Large intestine (tissue), 3 donors: ENCODE measurements around the gene MGAT4A. TPM values are rescaled to one million over a fixed set of nuclear protein-coding genes. Genes with fewer than 3 reads are reported as not detected.

Source experiments
- DNase-seq, 2 donors: peaks; one replicate each; pipeline versions ENCODE4 v3.0.0 to v3.0.0-alpha.2; 2013
- H3K27ac ChIP-seq: one replicate; pipeline ENCODE4 v1.5.1; 2013; ENCODE audit warnings: low read length
- H3K27me3 ChIP-seq: 2 replicates; pipeline ENCODE4 v1.6.1; 2013; ENCODE audit warnings: low read length; ENCODE audit not compliant: control insufficient read depth, insufficient read depth
- H3K36me3 ChIP-seq: 2 replicates; pipeline ENCODE4 v1.6.1; 2013; ENCODE audit warnings: low read length; ENCODE audit not compliant: control insufficient read depth, insufficient read depth
- H3K4me1 ChIP-seq: one replicate; pipeline ENCODE4 v1.6.1; 2013; ENCODE audit warnings: low read length; ENCODE audit not compliant: control insufficient read depth, insufficient read depth
- H3K4me3 ChIP-seq: one replicate; pipeline ENCODE4 v1.5.1; 2013; ENCODE audit warnings: low read length
- H3K9me3 ChIP-seq: one replicate; pipeline ENCODE4 v1.6.1; 2013; ENCODE audit warnings: mild to moderate bottlenecking, low read depth, low read length, moderate library complexity; ENCODE audit not compliant: control insufficient read depth
- WGBS: methylation state at CpG from one replicate; pipeline ENCODE4 v1.1.5; 2013; ENCODE audit warnings: low lambda C conversion rate; ENCODE audit not compliant: insufficient coverage; 5-methylcytosine and 5-hydroxymethylcytosine counted together
- polyA plus RNA-seq: library from polyadenylated mRNA; unstranded; fragments of 120-200 nt; gene quantifications from one replicate; pipeline ENCODE4 v1.2.1, GENCODE V29; 2013

The MGAT4A gene
- polyA plus RNA-seq, 1 donor, result 37.5 TPM

GRCh38 chr2:98773169-98773568, 42.2 kb upstream of the MGAT4A start:
- peaks cover 3% of the 10 kb centered on the region for H3K4me1 ChIP-seq
- WGBS, result no CpG with 5 or more reads among the region's 5 CpGs
- H3K27me3 ChIP-seq, result no peaks in the 10 kb centered on the region
- no peak overlapping the region for H3K27ac ChIP-seq
- DNase-seq, result no peak
- no peaks in the 10 kb centered on the region for H3K36me3 ChIP-seq
- no peak overlapping the region for H3K4me3 ChIP-seq
- H3K9me3 ChIP-seq, result peaks cover 2% of the 10 kb centered on the region

- 96% methylated on average over 4 of the region's 8 CpGs for WGBS
- peaks cover 3% of the 10 kb centered on the region for H3K4me1 ChIP-seq
- no peaks in the 10 kb centered on the region for H3K27me3 ChIP-seq
- peaks cover 2% of the 10 kb centered on the region for H3K9me3 ChIP-seq
- H3K36me3 ChIP-seq, result no peaks in the 10 kb centered on the region
- no peak overlapping the region for H3K4me3 ChIP-seq
- DNase-seq, result no peak
- no peak overlapping the region for H3K27ac ChIP-seq
Observed at GRCh38 chr2:98772536-98772935, 41.6 kb upstream of the MGAT4A start.

- DNase-seq, result no peak
- no peaks in the 10 kb centered on the region for H3K27me3 ChIP-seq
- H3K9me3 ChIP-seq, result peaks cover 2% of the 10 kb centered on the region
- H3K36me3 ChIP-seq, result no peaks in the 10 kb centered on the region
- WGBS, result 87% methylated on average over 3 of the region's 17 CpGs
- peaks cover 7% of the 10 kb centered on the region for H3K4me1 ChIP-seq
- no peak overlapping the region for H3K4me3 ChIP-seq
- H3K27ac ChIP-seq, result peak overlapping the region; percentile 4
Observed at GRCh38 chr2:98771721-98772524, 41.0 kb upstream of the MGAT4A start.

GRCh38 chr2:98771264-98771663, 40.3 kb upstream of the MGAT4A start:
- Histone ChIP-seq H3K36me3 (no peaks in the 10 kb centered on the region), H3K4me3 (no peak overlapping the region), H3K27me3 (no peaks in the 10 kb centered on the region), H3K27ac (no peak overlapping the region), H3K9me3 (peaks cover 2% of the 10 kb centered on the region), H3K4me1 (peaks cover 9% of the 10 kb centered on the region)
- WGBS, result no CpG with 5 or more reads among the region's 2 CpGs
- DNase-seq, result no peak

GRCh38 chr2:98769784-98770183, 38.9 kb upstream of the MGAT4A start:
- H3K4me3 ChIP-seq, result no peak overlapping the region
- H3K36me3 ChIP-seq, result no peaks in the 10 kb centered on the region
- H3K27ac ChIP-seq, result no peak overlapping the region
- H3K27me3 ChIP-seq, result no peaks in the 10 kb centered on the region
- peaks cover 14% of the 10 kb centered on the region for H3K4me1 ChIP-seq
- DNase-seq, result no peak
- peaks cover 2% of the 10 kb centered on the region for H3K9me3 ChIP-seq
- no CpG with 5 or more reads among the region's 14 CpGs for WGBS

GRCh38 chr2:98769114-98769476, 38.2 kb upstream of the MGAT4A start:
- no peak overlapping the region for H3K27ac ChIP-seq
- H3K36me3 ChIP-seq, result no peaks in the 10 kb centered on the region

GRCh38 chr2:98768384-98769113, 37.6 kb upstream of the MGAT4A start:
- Histone ChIP-seq H3K36me3 (no peaks in the 10 kb centered on the region), H3K4me3 (no peak overlapping the region), H3K9me3 (peaks cover 2% of the 10 kb centered on the region), H3K27ac (no peak overlapping the region), H3K27me3 (no peaks in the 10 kb centered on the region), H3K4me1 (peaks cover 14% of the 10 kb centered on the region)
- DNase-seq, result no peak
- WGBS, result no CpG with 5 or more reads among the region's 7 CpGs

More at GRCh38 chr2:98769114-98769476, 38.2 kb upstream of the MGAT4A start:
- no peak for DNase-seq
- H3K9me3 ChIP-seq, result peaks cover 2% of the 10 kb centered on the region
- no CpG with 5 or more reads among the region's 6 CpGs for WGBS
- no peak overlapping the region for H3K4me3 ChIP-seq
- no peaks in the 10 kb centered on the region for H3K27me3 ChIP-seq
- H3K4me1 ChIP-seq, result peaks cover 14% of the 10 kb centered on the region

GRCh38 chr2:98764499-98764898, 33.6 kb upstream of the MGAT4A start:
- no CpG with 5 or more reads among the region's 4 CpGs for WGBS
- no peak overlapping the region for H3K27ac ChIP-seq

GRCh38 chr2:98763209-98763951, 32.4 kb upstream of the MGAT4A start:
- Histone ChIP-seq H3K36me3 (no peaks in the 10 kb centered on the region), H3K4me3 (no peak overlapping the region), H3K27ac (no peak overlapping the region), H3K4me1 (peaks cover 11% of the 10 kb centered on the region), H3K27me3 (no peaks in the 10 kb centered on the region), H3K9me3 (no peaks in the 10 kb centered on the region)
- WGBS, result 65% methylated on average over 2 of the region's 6 CpGs
- no peak for DNase-seq

More at GRCh38 chr2:98764499-98764898, 33.6 kb upstream of the MGAT4A start:
- no peak overlapping the region for H3K4me3 ChIP-seq
- no peaks in the 10 kb centered on the region for H3K36me3 ChIP-seq
- peaks cover 2% of the 10 kb centered on the region for H3K9me3 ChIP-seq
- peaks cover 11% of the 10 kb centered on the region for H3K4me1 ChIP-seq
- no peak for DNase-seq
- H3K27me3 ChIP-seq, result no peaks in the 10 kb centered on the region

- Histone ChIP-seq H3K9me3 (no peaks in the 10 kb centered on the region), H3K27ac (no peak overlapping the region), H3K4me1 (peaks cover 6% of the 10 kb centered on the region), H3K4me3 (no peak overlapping the region), H3K27me3 (no peaks in the 10 kb centered on the region), H3K36me3 (no peaks in the 10 kb centered on the region)
- DNase-seq, result no peak
- 100% methylated on average over 1 of the region's 6 CpGs for WGBS
Observed at GRCh38 chr2:98761909-98762308, 31.0 kb upstream of the MGAT4A start.
